ENCODE data around the gene ZSCAN26. TPM values are rescaled to one million over a fixed set of nuclear protein-coding genes. Genes with fewer than 3 reads are reported as not detected.
A peak's percentile ranks its signal among the peaks of the same experiment; 100 is the strongest.

The ZSCAN26 gene
- total RNA-seq = 8.6 and 10.8 TPM in 2 replicates
- polyA plus RNA-seq (2012) = 8.2 TPM

GRCh38 chr6:28266962-28267694 is at the start of gene ZSCAN26:
Gene ZSCAN26, plus strand, starts transcription at chr6:28267143. Its CDS starts 4,777 bp downstream, at chr6:28271920.
- peak; percentile 94 for DNase-seq (ENCODE audit: low read depth)

GRCh38 chr6:28217890-28218289 is 49.1 kb upstream of the ZSCAN26 start:
- no peak for DNase-seq (ENCODE audit: low read depth)

- DNase-seq (ENCODE audit: low read depth) = peak; percentile 86
Measured at GRCh38 chr6:28218312-28219248, 48.4 kb upstream of the ZSCAN26 start.

- no peak for DNase-seq (ENCODE audit: low read depth)
Measured at GRCh38 chr6:28220257-28221133, 46.4 kb upstream of the ZSCAN26 start.

- no peak for DNase-seq (ENCODE audit: low read depth)
Measured at GRCh38 chr6:28224131-28225055, 42.5 kb upstream of the ZSCAN26 start.

- peak; percentile 95 for DNase-seq (ENCODE audit: low read depth)
Measured at GRCh38 chr6:28225056-28225834, 41.7 kb upstream of the ZSCAN26 start, which contains the start of gene ZSCAN9. Gene ZSCAN9, plus strand, starts transcription at chr6:28225275. Its CDS starts 1,810 bp downstream, at chr6:28227085.

GRCh38 chr6:28226460-28226859 is 40.5 kb upstream of the ZSCAN26 start:
- DNase-seq (ENCODE audit: low read depth) = no peak

- no peak for DNase-seq (ENCODE audit: low read depth)
Measured at GRCh38 chr6:28232785-28233184, 34.2 kb upstream of the ZSCAN26 start.

GRCh38 chr6:28235912-28236452 is 31.0 kb upstream of the ZSCAN26 start:
- no peak for DNase-seq (ENCODE audit: low read depth)

GRCh38 chr6:28239636-28240035 is 27.3 kb upstream of the ZSCAN26 start:
- no peak for DNase-seq (ENCODE audit: low read depth)

GRCh38 chr6:28240471-28240870 is 26.5 kb upstream of the ZSCAN26 start:
- no peak for DNase-seq (ENCODE audit: low read depth)

- DNase-seq (ENCODE audit: low read depth) = no peak
Measured at GRCh38 chr6:28243946-28244345, 23.0 kb upstream of the ZSCAN26 start.

GRCh38 chr6:28245206-28245941 is 21.6 kb upstream of the ZSCAN26 start:
- no peak for DNase-seq (ENCODE audit: low read depth)

GRCh38 chr6:28248916-28249315 is 18.0 kb upstream of the ZSCAN26 start:
- DNase-seq (ENCODE audit: low read depth) = no peak

- DNase-seq (ENCODE audit: low read depth) = no peak
Measured at GRCh38 chr6:28250747-28251146, 16.2 kb upstream of the ZSCAN26 start.

GRCh38 chr6:28251661-28252008 is 15.3 kb upstream of the ZSCAN26 start:
- DNase-seq (ENCODE audit: low read depth) = peak; percentile 3

GRCh38 chr6:28252009-28252975 is 14.7 kb upstream of the ZSCAN26 start, which contains the start of gene ZKSCAN4:
Gene ZKSCAN4, minus strand, starts transcription at chr6:28252269. Its CDS starts 289 bp downstream, at chr6:28251980.
- peak; percentile 96 for DNase-seq (ENCODE audit: low read depth)

All from myocyte (in vitro differentiated cells).